ENCODE results near the gene MRPL36. TPM values are rescaled to one million over a fixed set of nuclear protein-coding genes. Genes with fewer than 3 reads are reported as not detected.

Gene MRPL36
- total and polyA plus RNA-seq, 9 of the 15 experiments (the other 6 are each of a cell fraction or from before 2014, with no cell fraction given) = 78.3 to 557 (median 124) TPM

GRCh38 chr5:1827025-1827885 lies 27.6 kb upstream of the MRPL36 start (continued):
- no peak for TF ChIP-seq MED1 (CRISPR knock-in tag; IDR thresholded peaks at IDR 0.05; ENCODE audit: borderline replicate concordance)
- no peak for TF ChIP-seq GTF2F1 (IDR thresholded peaks at IDR 0.05; ENCODE audit: low read depth, low read length)
- TF ChIP-seq ZNF511 (CRISPR knock-in tag; IDR thresholded peaks at IDR 0.05) = no peak
- TF ChIP-seq E2F3 (CRISPR knock-in tag; IDR thresholded peaks at IDR 0.05) = no peak
- TF ChIP-seq SOX6 (IDR thresholded peaks at IDR 0.05) = no peak
- no peak for TF ChIP-seq U2AF2 (optimal IDR thresholded peaks at IDR 0.05; ENCODE audit: low read depth, low read length)
- TF ChIP-seq MEF2A (IDR thresholded peaks at IDR 0.05; ENCODE audit: control insufficient read depth, low read depth, low read length) = no peak
- no peak for TF ChIP-seq HNRNPK (IDR thresholded peaks at IDR 0.05; ENCODE audit: low read depth, low read length, poor library complexity, severe bottlenecking)
- no peak for TF ChIP-seq ETV6 (IDR thresholded peaks at IDR 0.05; ENCODE audit: borderline replicate concordance in 1 of 2, low read depth in 2 of 2, low read length in 1 of 2)
- TF ChIP-seq ETV6 (CRISPR knock-in tag; IDR thresholded peaks at IDR 0.05; ENCODE audit: borderline replicate concordance) = no peak
- no peak for TF ChIP-seq SAP30 (IDR thresholded peaks at IDR 0.05; ENCODE audit: borderline replicate concordance, insufficient read depth, low read depth, low read length, poor library complexity, severe bottlenecking)

Data from K562 (cell line).